ENCODE data around the gene SERTM1.

DNA sequence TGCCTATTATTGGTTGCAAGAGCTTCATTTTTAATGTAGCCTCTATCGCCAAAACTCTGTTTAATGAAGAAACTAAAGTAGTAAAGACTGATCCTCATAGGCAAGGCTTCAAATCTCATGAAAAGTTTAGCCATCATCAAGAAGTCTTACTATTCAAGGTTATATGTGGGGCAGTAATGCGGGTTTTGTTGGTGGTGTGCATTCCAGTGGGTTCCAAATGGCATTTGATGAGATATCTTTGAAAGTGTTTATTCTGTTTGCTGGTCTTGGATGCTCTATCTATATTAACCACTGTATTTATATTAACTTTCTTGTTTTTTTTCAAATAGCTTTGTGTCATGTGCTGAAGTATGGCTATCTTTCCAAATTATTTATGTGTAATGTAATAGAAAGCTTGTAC, 72.2 kb downstream of the SERTM1 start:
- TF ChIP-seq, protein P1, sequence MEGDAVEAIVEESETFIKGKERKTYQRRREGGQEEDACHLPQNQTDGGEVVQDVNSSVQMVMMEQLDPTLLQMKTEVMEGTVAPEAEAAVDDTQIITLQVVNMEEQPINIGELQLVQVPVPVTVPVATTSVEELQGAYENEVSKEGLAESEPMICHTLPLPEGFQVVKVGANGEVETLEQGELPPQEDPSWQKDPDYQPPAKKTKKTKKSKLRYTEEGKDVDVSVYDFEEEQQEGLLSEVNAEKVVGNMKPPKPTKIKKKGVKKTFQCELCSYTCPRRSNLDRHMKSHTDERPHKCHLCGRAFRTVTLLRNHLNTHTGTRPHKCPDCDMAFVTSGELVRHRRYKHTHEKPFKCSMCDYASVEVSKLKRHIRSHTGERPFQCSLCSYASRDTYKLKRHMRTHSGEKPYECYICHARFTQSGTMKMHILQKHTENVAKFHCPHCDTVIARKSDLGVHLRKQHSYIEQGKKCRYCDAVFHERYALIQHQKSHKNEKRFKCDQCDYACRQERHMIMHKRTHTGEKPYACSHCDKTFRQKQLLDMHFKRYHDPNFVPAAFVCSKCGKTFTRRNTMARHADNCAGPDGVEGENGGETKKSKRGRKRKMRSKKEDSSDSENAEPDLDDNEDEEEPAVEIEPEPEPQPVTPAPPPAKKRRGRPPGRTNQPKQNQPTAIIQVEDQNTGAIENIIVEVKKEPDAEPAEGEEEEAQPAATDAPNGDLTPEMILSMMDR (conservative IDR thresholded peaks at IDR 0.05; ENCODE audit: low read depth in 2 of 2), result no peak
- TF ChIP-seq EZH2 (IDR thresholded peaks at IDR 0.05; ENCODE audit: low read depth, unreplicated experiment) (no peak), STAT1 (IDR thresholded peaks at IDR 0.05; ENCODE audit: unreplicated experiment) (no peak), JUNB (IDR thresholded peaks at IDR 0.05; ENCODE audit: unreplicated experiment) (no peak), POLR2AphosphoS5 (IDR thresholded peaks at IDR 0.05; ENCODE audit: low read depth) (no peak), ZNF114 (CRISPR knock-in tag; IDR thresholded peaks at IDR 0.05) (no peak), CREB1 (CRISPR knock-in tag; IDR thresholded peaks at IDR 0.05; ENCODE audit: low read depth) (no peak)
- TF ChIP-seq, protein P2, sequence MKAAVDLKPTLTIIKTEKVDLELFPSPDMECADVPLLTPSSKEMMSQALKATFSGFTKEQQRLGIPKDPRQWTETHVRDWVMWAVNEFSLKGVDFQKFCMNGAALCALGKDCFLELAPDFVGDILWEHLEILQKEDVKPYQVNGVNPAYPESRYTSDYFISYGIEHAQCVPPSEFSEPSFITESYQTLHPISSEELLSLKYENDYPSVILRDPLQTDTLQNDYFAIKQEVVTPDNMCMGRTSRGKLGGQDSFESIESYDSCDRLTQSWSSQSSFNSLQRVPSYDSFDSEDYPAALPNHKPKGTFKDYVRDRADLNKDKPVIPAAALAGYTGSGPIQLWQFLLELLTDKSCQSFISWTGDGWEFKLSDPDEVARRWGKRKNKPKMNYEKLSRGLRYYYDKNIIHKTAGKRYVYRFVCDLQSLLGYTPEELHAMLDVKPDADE (IDR thresholded peaks at IDR 0.05), result no peak
- TF ChIP-seq, protein P3, sequence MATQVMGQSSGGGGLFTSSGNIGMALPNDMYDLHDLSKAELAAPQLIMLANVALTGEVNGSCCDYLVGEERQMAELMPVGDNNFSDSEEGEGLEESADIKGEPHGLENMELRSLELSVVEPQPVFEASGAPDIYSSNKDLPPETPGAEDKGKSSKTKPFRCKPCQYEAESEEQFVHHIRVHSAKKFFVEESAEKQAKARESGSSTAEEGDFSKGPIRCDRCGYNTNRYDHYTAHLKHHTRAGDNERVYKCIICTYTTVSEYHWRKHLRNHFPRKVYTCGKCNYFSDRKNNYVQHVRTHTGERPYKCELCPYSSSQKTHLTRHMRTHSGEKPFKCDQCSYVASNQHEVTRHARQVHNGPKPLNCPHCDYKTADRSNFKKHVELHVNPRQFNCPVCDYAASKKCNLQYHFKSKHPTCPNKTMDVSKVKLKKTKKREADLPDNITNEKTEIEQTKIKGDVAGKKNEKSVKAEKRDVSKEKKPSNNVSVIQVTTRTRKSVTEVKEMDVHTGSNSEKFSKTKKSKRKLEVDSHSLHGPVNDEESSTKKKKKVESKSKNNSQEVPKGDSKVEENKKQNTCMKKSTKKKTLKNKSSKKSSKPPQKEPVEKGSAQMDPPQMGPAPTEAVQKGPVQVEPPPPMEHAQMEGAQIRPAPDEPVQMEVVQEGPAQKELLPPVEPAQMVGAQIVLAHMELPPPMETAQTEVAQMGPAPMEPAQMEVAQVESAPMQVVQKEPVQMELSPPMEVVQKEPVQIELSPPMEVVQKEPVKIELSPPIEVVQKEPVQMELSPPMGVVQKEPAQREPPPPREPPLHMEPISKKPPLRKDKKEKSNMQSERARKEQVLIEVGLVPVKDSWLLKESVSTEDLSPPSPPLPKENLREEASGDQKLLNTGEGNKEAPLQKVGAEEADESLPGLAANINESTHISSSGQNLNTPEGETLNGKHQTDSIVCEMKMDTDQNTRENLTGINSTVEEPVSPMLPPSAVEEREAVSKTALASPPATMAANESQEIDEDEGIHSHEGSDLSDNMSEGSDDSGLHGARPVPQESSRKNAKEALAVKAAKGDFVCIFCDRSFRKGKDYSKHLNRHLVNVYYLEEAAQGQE (IDR thresholded peaks at IDR 0.05; ENCODE audit: unreplicated experiment), result no peak

Measured in GM23338 (cell line).